Upper lobe of right lung (tissue), 1 donor: Measurements from ENCODE around the gene RUNX2. TPM values are rescaled to one million over a fixed set of nuclear protein-coding genes. Genes with fewer than 3 reads are reported as not detected.

Experiments used
- ATAC-seq: fragments of 200-7000 bp; cut with Tn5 transposase; one replicate; pipeline ENCODE4 v1.9.1; 2020; ENCODE audit warnings: mild to moderate bottlenecking, moderate library complexity
- DNase-seq: peaks from one replicate; pipeline ENCODE4 v3.0.0-alpha.2; 2020
- H3K27ac ChIP-seq: fragments of 200-600 bp; one replicate; pipeline ENCODE4 v1.8.0; 2022
- H3K27me3 ChIP-seq: fragments of 200-600 bp; one replicate; pipeline ENCODE4 v1.8.0; 2022; ENCODE audit warnings: mild to moderate bottlenecking
- H3K36me3 ChIP-seq: fragments of 200-600 bp; one replicate; pipeline ENCODE4 v1.8.0; 2022
- H3K4me1 ChIP-seq: fragments of 200-600 bp; one replicate; pipeline ENCODE4 v1.8.0; 2022
- H3K4me3 ChIP-seq: fragments of 200-600 bp; one replicate; pipeline ENCODE4 v1.8.0; 2022; ENCODE audit warnings: mild to moderate bottlenecking
- H3K9me3 ChIP-seq: fragments of 200-600 bp; one replicate; pipeline ENCODE4 v1.8.0; 2022
- CTCF ChIP-seq: fragments of 200-600 bp; IDR thresholded peaks from one replicate; pipeline ENCODE4 v1.8.0; 2022; ENCODE audit warnings: antibody characterized with exemption
- intact Hi-C: fragments of 100-400 bp; cut with DNase I; formaldehyde crosslinking; loops from one replicate; pipeline ENCODE4 v1.11.0; 2022
- total RNA-seq: library from RNA; stranded (reverse); fragmentation: NEBNext Ultra II Directional; extraction: Animal tissue kit (Norgen Biotek cat#: 25700); gene quantifications from one replicate; pipeline ENCODE4 v1.2.1, GENCODE V29; 2021
- donor health status: DM: no; HTN: yes; CAD: no; lungs with severe emphysema.

RUNX2 gene
- total RNA-seq, 1 donor from 2014 or later = 4.6 TPM

GRCh38 chr6:45450831-45451230, 122.7 kb downstream of the RUNX2 start:
- H3K4me1 ChIP-seq = peaks cover 29% of the 10 kb centered on the region
- no peak for ATAC-seq
- DNase-seq = no peak
- no peaks in the 10 kb centered on the region for H3K36me3 ChIP-seq
- no peak overlapping the region for H3K4me3 ChIP-seq
- H3K9me3 ChIP-seq = no peaks in the 10 kb centered on the region
- intact Hi-C loops = no loop called here
- TF ChIP-seq CTCF = no peak
- H3K27ac ChIP-seq = no peak overlapping the region
- H3K27me3 ChIP-seq = no peaks in the 10 kb centered on the region

DNA sequence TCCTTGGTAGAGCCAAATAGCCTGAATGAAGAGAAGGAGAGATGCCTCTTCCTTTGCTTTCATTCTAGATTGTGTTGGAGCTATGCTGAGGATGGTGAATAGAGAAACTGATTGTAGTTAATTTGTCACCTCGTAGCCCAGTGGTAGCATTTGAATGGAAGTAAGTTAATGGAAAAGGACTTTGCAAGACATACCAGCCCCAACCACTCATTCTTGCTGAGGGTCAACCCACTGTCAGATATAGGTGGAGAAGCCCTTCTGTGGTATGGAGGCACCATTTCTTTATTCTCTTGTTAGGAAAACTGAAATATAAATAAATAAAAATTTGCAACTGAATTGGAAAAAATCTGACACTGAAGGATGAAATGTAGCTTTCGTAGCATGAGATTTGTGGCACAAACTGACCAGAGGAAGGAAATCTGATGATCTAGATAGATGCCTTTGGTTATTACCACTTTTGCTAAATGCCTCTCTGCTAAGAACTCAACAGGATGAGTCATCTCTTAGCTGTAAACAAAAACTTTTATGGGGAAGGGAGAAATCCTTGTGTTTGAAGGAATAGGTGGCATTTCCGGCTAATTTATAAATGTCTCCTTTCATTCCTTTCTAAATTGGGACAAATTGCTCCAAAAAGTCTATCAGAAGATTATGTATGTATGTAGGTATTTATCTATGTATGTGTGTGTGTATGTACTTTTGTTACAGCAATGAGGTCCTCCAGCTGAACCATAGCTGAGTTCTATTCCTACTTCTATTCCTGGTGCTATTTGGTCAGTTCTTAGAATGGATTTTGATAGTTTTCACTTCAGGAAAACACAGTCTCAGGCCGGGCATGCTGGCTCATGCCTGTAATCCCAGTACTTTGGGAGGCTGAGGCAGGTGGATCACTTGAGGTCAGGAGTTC, 126.1 kb downstream of the RUNX2 start:
- Histone ChIP-seq H3K9me3 (no peaks in the 10 kb centered on the region), H3K4me3 (no peak overlapping the region), H3K36me3 (no peaks in the 10 kb centered on the region), H3K27me3 (no peaks in the 10 kb centered on the region), H3K27ac (no peak overlapping the region), H3K4me1 (peaks cover 7% of the 10 kb centered on the region)
- no peak for TF ChIP-seq CTCF
- ATAC-seq (no peak), DNase-seq (no peak)
- intact Hi-C loops = no loop called here

- DNase-seq (no peak), ATAC-seq (no peak)
- H3K9me3 ChIP-seq = no peaks in the 10 kb centered on the region
- H3K27ac ChIP-seq = no peak overlapping the region
- no peaks in the 10 kb centered on the region for H3K36me3 ChIP-seq
- no peak for TF ChIP-seq CTCF
- H3K4me1 ChIP-seq = peaks cover 7% of the 10 kb centered on the region
- no peak overlapping the region for H3K4me3 ChIP-seq
- intact Hi-C loops = no loop called here
- no peaks in the 10 kb centered on the region for H3K27me3 ChIP-seq
These were observed 127.3 kb downstream of the RUNX2 start for GRCh38 chr6:45455408-45455807.

DNA sequence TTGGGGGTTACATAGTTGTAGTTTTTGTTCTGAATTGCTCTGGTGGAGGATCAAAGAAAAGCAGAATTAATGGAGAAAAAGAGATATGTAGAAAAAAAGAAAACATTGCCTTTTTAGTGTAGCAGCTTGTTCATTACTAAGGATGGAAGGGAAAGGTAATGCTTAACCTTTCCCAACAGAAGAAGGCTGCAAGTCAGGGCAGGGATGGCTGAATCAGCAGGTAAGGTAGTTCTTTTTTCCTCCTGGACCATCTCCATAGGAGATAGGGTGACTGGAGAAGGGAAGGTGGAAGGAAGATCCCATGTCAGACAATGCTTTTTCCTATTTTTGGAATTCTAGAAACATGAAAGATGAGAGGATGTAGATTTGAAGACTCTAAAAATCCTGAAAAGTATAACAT, 129.0 kb downstream of the RUNX2 start:
- H3K27me3 ChIP-seq = no peaks in the 10 kb centered on the region
- DNase-seq (no peak), ATAC-seq (no peak)
- no peaks in the 10 kb centered on the region for H3K36me3 ChIP-seq
- no peaks in the 10 kb centered on the region for H3K9me3 ChIP-seq
- no peak for TF ChIP-seq CTCF
- intact Hi-C loops = no loop called here
- no peak overlapping the region for H3K4me3 ChIP-seq
- H3K27ac ChIP-seq = no peak overlapping the region
- H3K4me1 ChIP-seq = peaks cover 7% of the 10 kb centered on the region

GRCh38 chr6:45458672-45459071, 130.5 kb downstream of the RUNX2 start:
- Histone ChIP-seq H3K27ac (no peak overlapping the region), H3K27me3 (no peaks in the 10 kb centered on the region), H3K36me3 (no peaks in the 10 kb centered on the region), H3K9me3 (no peaks in the 10 kb centered on the region), H3K4me3 (no peak overlapping the region), H3K4me1 (peaks cover 7% of the 10 kb centered on the region)
- DNase-seq (no peak), ATAC-seq (no peak)
- no peak for TF ChIP-seq CTCF
- intact Hi-C loops = no loop called here
